Right cardiac atrium (tissue), 5 donors: ENCODE measurements around the gene CMSS1. TPM values are rescaled to one million over a fixed set of nuclear protein-coding genes. Genes with fewer than 3 reads are reported as not detected.
"Not testable (repeated sequence)": the region's sequence is repeated elsewhere in the genome, so short reads cannot be mapped to it uniquely, and the experiment has no call there.

ENCODE experiments used
- ATAC-seq, 2 donors: fragments of 200-7000 bp; cut with Tn5 transposase; one replicate each; pipeline versions ENCODE4 v1.8.0 to v1.9.1; 2020; ENCODE audit warnings: moderate library complexity in 2 of 2, mild to moderate bottlenecking in 1 of 2
- DNase-seq, 3 donors: peaks; one replicate each; pipeline ENCODE4 v3.0.0-alpha.2; 2020
- H3K27ac ChIP-seq: one replicate; pipeline ENCODE4 v1.5.1; 2013; ENCODE audit warnings: mild to moderate bottlenecking, low read length, control low read depth, moderate library complexity
- H3K27me3 ChIP-seq: one replicate; pipeline ENCODE4 v1.6.1; 2013; ENCODE audit not compliant: control insufficient read depth, insufficient read depth
- H3K4me1 ChIP-seq: one replicate; pipeline ENCODE4 v1.6.1; 2013; ENCODE audit warnings: low read length; ENCODE audit not compliant: control insufficient read depth, insufficient read depth
- H3K4me3 ChIP-seq: one replicate; pipeline ENCODE4 v1.5.1; 2013; ENCODE audit warnings: low read length, control low read depth
- H3K9me3 ChIP-seq: one replicate; pipeline ENCODE4 v1.6.1; 2013; ENCODE audit warnings: low read length; ENCODE audit not compliant: control insufficient read depth
- WGBS: extraction: QIAGEN DNeasy Blood & Tissue Kit; methylation state at CpG from one replicate; pipeline ENCODE4 v1.1.7; 2013; 5-methylcytosine and 5-hydroxymethylcytosine counted together
- intact Hi-C, 4 donors: fragments of 100-400 bp; cut with DNase I; formaldehyde crosslinking; loops; one replicate each; pipeline versions ENCODE4 v1.11.0 to v1.14.0; 2022 to 2023
- polyA plus RNA-seq: library from polyadenylated mRNA; stranded (reverse); fragments of 200-250 nt; gene quantifications from one replicate; pipeline ENCODE4 v1.2.3, GENCODE V29; 2013
- total RNA-seq, 4 donors: library from RNA; stranded (reverse); fragmentation: NEBNext Ultra II Directional; extraction: Animal tissue kit (Norgen Biotek cat#: 25700); gene quantifications; one replicate each; pipeline ENCODE4 v1.2.1, GENCODE V29; 2021
- donor health status: healthy with polysubstance abuse.
- donor health status: DM: no; HTN: yes; CAD: no.
- donor health status: DM: no; HTN: no; CAD: no.
- donor health status: DM: no; HTN: yes; CAD: no; lungs with severe emphysema.
- donor health status: DM: yes; HTN: yes; CAD: no.

The CMSS1 gene
- total and polyA plus RNA-seq, 5 donors: 18.9 to 33.8 (median 26.6) TPM

GRCh38 chr3:100088735-100089368 is 271.2 kb downstream of the CMSS1 start:
- intact Hi-C loops: no loop called here
- DNase-seq (no peak), ATAC-seq (no peak)
- Histone ChIP-seq H3K4me3 (no peak overlapping the region), H3K9me3 (no peaks in the 10 kb centered on the region), H3K4me1 (peaks cover 3% of the 10 kb centered on the region), H3K27me3 (no peaks in the 10 kb centered on the region), H3K27ac (no peak overlapping the region)
- 77% methylated on average over 2 of the region's 2 CpGs for WGBS

DNA sequence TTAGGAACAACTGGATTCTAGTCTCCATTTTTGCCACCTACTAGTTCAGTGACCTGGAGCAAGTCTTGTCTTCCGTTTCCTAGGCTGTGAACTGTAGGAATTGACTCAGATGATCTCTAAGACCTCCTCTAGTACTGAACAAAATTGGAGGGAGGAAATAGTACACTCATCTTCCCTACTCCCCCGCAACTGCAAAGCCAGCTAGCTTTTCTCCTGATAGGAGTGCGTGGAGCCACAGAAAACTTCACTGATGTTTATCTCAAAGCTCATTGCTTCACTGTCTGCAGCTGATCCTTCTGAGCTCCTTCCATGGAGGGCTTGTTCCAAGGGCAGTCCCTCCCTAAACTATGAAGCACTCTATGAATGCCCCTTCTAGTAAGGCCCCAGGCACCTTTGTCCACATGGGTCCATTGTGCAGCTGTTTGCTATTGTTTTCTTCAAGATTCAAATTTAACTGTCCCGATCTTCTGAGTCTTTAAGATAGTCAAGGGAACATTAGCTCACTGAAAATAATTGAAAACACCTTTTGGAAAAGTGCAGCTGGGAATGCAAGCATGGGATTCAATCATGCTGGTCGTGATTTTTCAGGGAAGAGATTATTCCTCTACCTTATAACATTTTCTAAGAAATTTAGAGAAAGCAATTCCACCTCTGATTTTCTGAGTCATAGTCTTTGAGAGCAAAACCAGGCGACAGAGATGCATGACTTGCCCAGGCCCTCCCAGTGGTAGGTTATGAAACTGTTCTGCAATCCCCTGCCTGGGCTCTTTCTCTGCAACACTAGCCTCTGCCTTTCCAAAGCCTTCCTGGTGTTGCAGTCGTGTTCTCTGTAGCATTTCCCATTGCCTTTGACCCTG is 272.4 kb downstream of the CMSS1 start:
- DNase-seq (no peak), ATAC-seq (peak; percentile 52 to 57)
- WGBS: 78% methylated on average over 7 of the region's 7 CpGs
- Histone ChIP-seq H3K4me1 (peaks cover 3% of the 10 kb centered on the region), H3K9me3 (no peaks in the 10 kb centered on the region), H3K27ac (peak overlapping the region; percentile 35), H3K4me3 (no peak overlapping the region), H3K27me3 (no peaks in the 10 kb centered on the region)
- intact Hi-C loops: no loop called here

GRCh38 chr3:100090669-100091005 is 273.0 kb downstream of the CMSS1 start:
- intact Hi-C loops: no loop called here
- Histone ChIP-seq H3K4me1 (peaks cover 3% of the 10 kb centered on the region), H3K9me3 (no peaks in the 10 kb centered on the region), H3K4me3 (no peak overlapping the region), H3K27ac (no peak overlapping the region), H3K27me3 (no peaks in the 10 kb centered on the region)
- ATAC-seq (peak; percentile 13 to 33), DNase-seq (no peak)

DNA sequence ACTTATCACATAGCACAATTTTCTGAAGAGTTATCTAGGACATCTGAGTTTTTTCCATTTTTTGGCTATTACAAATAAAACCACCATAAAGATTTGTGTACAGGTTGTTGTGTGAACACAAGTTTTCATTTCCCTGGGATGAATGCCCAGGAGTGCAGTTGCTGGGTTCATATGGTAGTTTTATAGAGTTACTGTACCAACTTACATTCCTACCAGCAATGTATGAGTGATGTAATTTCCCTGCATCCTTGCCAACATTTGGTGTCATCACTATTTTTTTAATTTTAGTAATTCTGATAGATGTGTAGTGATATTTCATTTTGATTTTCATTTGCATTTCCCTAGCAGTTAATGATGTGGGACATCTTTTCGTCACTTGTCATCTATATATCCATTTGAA is 276.2 kb downstream of the CMSS1 start:
- DNase-seq (no peak), ATAC-seq (no peak)
- 100% methylated on average over 1 of the region's 1 CpG for WGBS
- no peaks in the 10 kb centered on the region for H3K27me3 ChIP-seq
- intact Hi-C loops: no loop called here
- peaks cover 6% of the 10 kb centered on the region for H3K4me1 ChIP-seq
- no peaks in the 10 kb centered on the region for H3K9me3 ChIP-seq
- no peak overlapping the region for H3K27ac ChIP-seq
- no peak overlapping the region for H3K4me3 ChIP-seq

- H3K9me3 ChIP-seq, H3K27ac ChIP-seq, H3K4me1 ChIP-seq, ATAC-seq, intact Hi-C loops, H3K27me3 ChIP-seq, DNase-seq, H3K4me3 ChIP-seq: not testable (repeated sequence)
- 95% methylated on average over 1 of the region's 1 CpG for WGBS
Observed at GRCh38 chr3:100096286-100096685, 278.6 kb downstream of the CMSS1 start.

DNA sequence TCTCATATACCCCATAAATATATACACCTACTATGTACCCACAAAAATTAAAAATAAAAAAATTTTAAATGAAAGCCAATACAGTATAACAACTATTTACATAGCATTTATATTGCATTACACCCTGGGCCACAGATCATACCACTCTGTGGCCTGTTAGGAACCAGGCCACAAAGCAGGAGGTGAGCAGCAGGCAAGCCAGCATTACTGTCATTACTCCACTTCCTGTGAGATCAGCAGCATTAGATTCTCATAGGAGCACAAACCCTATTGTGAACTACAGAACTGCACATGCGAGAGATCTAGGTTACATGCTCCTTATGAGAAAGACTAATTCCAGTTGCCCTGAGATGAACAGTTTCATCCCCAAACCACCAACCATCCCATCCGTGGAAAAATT is 279.2 kb downstream of the CMSS1 start:
- Histone ChIP-seq H3K27ac (peak overlapping the region; percentile 85), H3K9me3 (no peaks in the 10 kb centered on the region), H3K27me3 (no peaks in the 10 kb centered on the region), H3K4me1 (peaks cover 3% of the 10 kb centered on the region), H3K4me3 (no peak overlapping the region)
- no peak for ATAC-seq
- DNase-seq: no peak
- intact Hi-C loops: no loop called here
- 94% methylated on average over 2 of the region's 2 CpGs for WGBS

GRCh38 chr3:100097919-100098783 is 280.5 kb downstream of the CMSS1 start:
- no peaks in the 10 kb centered on the region for H3K9me3 ChIP-seq
- ATAC-seq (peak; percentile 83 to 95), DNase-seq (peak in 1 of 3 donors; percentile 56)
- H3K4me3 ChIP-seq: no peak overlapping the region
- no peaks in the 10 kb centered on the region for H3K27me3 ChIP-seq
- peak overlapping the region; percentile 85 for H3K27ac ChIP-seq
- H3K4me1 ChIP-seq: peaks cover 3% of the 10 kb centered on the region
- intact Hi-C loops: no loop called here
- WGBS: 59% methylated on average over 6 of the region's 6 CpGs

DNA sequence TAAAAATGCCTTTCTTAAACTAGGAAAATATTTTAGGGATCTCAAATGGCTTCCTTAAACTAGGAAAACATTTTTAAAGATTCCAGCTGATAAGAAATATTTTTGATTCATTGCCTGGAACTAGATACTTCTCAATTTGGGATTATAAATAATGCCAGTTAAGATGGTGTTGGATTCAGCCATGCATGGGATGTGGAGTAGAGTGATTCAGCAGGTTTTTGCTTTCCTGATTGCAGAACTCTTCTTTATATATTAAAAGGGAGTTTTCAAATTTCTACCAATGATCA is 281.1 kb downstream of the CMSS1 start:
- ATAC-seq: no peak
- no peak for DNase-seq
- Histone ChIP-seq H3K27ac (no peak overlapping the region), H3K27me3 (no peaks in the 10 kb centered on the region), H3K4me3 (no peak overlapping the region), H3K9me3 (no peaks in the 10 kb centered on the region), H3K4me1 (peaks cover 3% of the 10 kb centered on the region)
- intact Hi-C loops: no loop called here

DNA sequence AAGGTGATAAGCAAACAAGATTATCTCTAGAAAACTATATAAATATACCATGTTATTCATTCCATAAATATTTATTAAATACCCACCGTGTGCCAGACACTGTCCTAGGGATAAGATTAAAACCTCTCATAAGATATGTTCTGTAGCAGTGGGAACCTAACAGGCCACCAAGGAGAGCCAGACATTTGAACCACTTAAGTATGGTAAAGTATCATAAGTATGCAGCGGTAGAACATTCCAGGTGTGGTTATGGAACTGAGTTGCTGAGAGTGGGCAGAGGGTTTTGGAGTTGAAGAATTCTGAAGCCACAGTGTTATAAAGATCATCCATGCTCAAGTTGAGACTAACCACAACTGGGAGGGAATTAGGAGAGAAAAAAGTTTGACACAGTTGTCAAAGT is 282.0 kb downstream of the CMSS1 start:
- 50% methylated on average over 2 of the region's 2 CpGs for WGBS
- no peak for DNase-seq
- H3K9me3 ChIP-seq: no peaks in the 10 kb centered on the region
- H3K27me3 ChIP-seq: no peaks in the 10 kb centered on the region
- H3K4me3 ChIP-seq: no peak overlapping the region
- ATAC-seq: no peak
- intact Hi-C loops: no loop called here
- peaks cover 3% of the 10 kb centered on the region for H3K4me1 ChIP-seq
- no peak overlapping the region for H3K27ac ChIP-seq

DNA sequence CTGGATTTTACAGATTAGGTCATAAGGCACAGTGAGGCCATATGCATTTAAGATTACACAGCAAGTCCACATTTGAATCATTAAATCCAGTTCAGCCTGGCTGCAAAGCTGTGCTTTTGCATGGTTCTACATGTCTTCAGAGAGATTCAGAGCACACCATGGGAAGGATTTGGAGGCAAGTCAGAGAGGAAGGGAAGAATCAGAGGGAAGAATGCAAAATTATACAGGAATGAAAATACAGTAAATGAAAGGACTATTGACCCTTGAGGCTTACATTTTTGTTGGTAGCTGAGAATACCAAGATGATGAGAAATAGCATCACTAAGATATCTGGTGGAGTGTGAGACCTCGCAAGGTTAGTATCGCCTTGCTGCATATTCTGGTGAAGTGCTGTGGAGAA is 282.8 kb downstream of the CMSS1 start:
- intact Hi-C loops: no loop called here

GRCh38 chr3:100102757-100103156 is 285.1 kb downstream of the CMSS1 start:
- no peak for DNase-seq
- Histone ChIP-seq H3K27ac (peak overlapping the region; percentile 94), H3K4me1 (peaks cover 3% of the 10 kb centered on the region), H3K9me3 (no peaks in the 10 kb centered on the region), H3K4me3 (no peak overlapping the region), H3K27me3 (no peaks in the 10 kb centered on the region)
- 71% methylated on average over 1 of the region's 1 CpG for WGBS
- ATAC-seq: peak; percentile 20 to 44
- intact Hi-C loops: no loop called here

More for the DNA sequence above, 282.8 kb downstream of the CMSS1 start:
- ATAC-seq (no peak), DNase-seq (no peak)
- Histone ChIP-seq H3K4me3 (no peak overlapping the region), H3K4me1 (peaks cover 3% of the 10 kb centered on the region), H3K27me3 (no peaks in the 10 kb centered on the region), H3K9me3 (no peaks in the 10 kb centered on the region), H3K27ac (no peak overlapping the region)
- over 99% methylated on average over 2 of the region's 2 CpGs for WGBS
